UCSD-AML1 (cell line): ENCODE measurements around the gene SPHK2.
"Not testable (repeated sequence)": the region's sequence is repeated elsewhere in the genome, so short reads cannot be mapped to it uniquely, and the experiment has no call there.

Experiments
- DNase-seq: peaks from one replicate; lab custom pipeline; 2025; ENCODE audit not compliant: unreplicated experiment; lab: John Stamatoyannopoulos, UW

The SPHK2 gene

GRCh38 chr19:48656840-48657474, 37.7 kb downstream of the SPHK2 start:
- no peak for DNase-seq

GRCh38 chr19:48657828-48658227, 38.5 kb downstream of the SPHK2 start:
- DNase-seq: not testable (repeated sequence)

GRCh38 chr19:48658483-48658882, 39.2 kb downstream of the SPHK2 start:
- DNase-seq: no peak

- no peak for DNase-seq
Observed at GRCh38 chr19:48659768-48660167, 40.5 kb downstream of the SPHK2 start.

GRCh38 chr19:48660852-48661710, 41.8 kb downstream of the SPHK2 start:
- DNase-seq: peak; percentile 86

GRCh38 chr19:48661711-48662090, 42.4 kb downstream of the SPHK2 start:
- no peak for DNase-seq

GRCh38 chr19:48663667-48664066, 44.4 kb downstream of the SPHK2 start:
- DNase-seq: no peak

GRCh38 chr19:48664476-48664875, 45.2 kb downstream of the SPHK2 start:
- no peak for DNase-seq

GRCh38 chr19:48665786-48666185, 46.5 kb downstream of the SPHK2 start:
- DNase-seq: no peak

- DNase-seq: no peak
Observed at GRCh38 chr19:48668332-48668731, 49.0 kb downstream of the SPHK2 start.

- no peak for DNase-seq
Observed at GRCh38 chr19:48668761-48669160, 49.5 kb downstream of the SPHK2 start.

GRCh38 chr19:48669903-48670668, 50.8 kb downstream of the SPHK2 start:
- no peak for DNase-seq

GRCh38 chr19:48670699-48671445, 51.6 kb downstream of the SPHK2 start:
- no peak for DNase-seq

GRCh38 chr19:48671446-48671995, 52.2 kb downstream of the SPHK2 start:
- no peak for DNase-seq

GRCh38 chr19:48672994-48673393, 53.7 kb downstream of the SPHK2 start, which contains the start of gene NTN5:
Gene NTN5 (minus strand): TSS chr19:48673017. CDS start chr19:48670986, 2,031 bp downstream.
- no peak for DNase-seq

- DNase-seq: no peak
Observed at GRCh38 chr19:48673436-48674100, 54.3 kb downstream of the SPHK2 start.

GRCh38 chr19:48674216-48674809, 55.0 kb downstream of the SPHK2 start:
- DNase-seq: no peak

GRCh38 chr19:48674921-48675824, 55.9 kb downstream of the SPHK2 start:
- peak; percentile 75 for DNase-seq

GRCh38 chr19:48676487-48676886, 57.2 kb downstream of the SPHK2 start:
- no peak for DNase-seq
